DND-41 (cell line): Measurements from ENCODE around the gene RPGR.

Experiments
- CTCF ChIP-seq: IDR thresholded peaks from 2 replicates; pipeline ENCODE4 v1.5.1; 2012; ENCODE audit warnings: borderline replicate concordance, low read length, moderate library complexity, mild to moderate bottlenecking; ENCODE audit not compliant: poor library complexity, severe bottlenecking; ENCODE audit errors: extremely low read depth
- EZH2 ChIP-seq: IDR thresholded peaks from 3 replicates; pipeline ENCODE4 v1.6.1; 2012; ENCODE audit warnings: borderline replicate concordance, low read depth, mild to moderate bottlenecking, moderate library complexity, low read length, inconsistent platforms; ENCODE audit not compliant: severe bottlenecking

DNA sequence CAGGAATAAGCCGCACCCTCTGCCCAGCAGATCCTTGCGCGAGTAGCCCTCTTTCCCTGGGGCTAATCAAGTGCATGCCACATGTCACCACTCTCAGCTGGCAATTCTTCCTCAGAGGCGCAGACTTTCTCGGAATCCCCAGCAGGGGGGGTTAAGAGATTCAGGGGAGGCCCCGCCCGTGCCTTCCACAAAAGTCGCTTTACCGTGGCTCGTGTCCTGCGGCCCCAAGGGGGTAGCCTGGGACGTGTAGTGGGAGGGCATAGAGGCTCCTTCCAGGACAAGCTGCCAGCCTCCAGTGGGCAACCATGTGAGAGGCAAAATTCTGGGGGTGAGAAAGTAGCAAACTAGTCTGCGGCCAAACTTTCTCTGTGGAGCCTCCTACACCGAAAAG is 107.3 kb downstream of the RPGR start:
- TF ChIP-seq EZH2: no peak
- TF ChIP-seq CTCF: no peak
